Neural progenitor cell (in vitro differentiated cells): Measurements from ENCODE around the gene SIRT7. TPM values are rescaled to one million over a fixed set of nuclear protein-coding genes. Genes with fewer than 3 reads are reported as not detected.

Experiments
- DNase-seq: peaks from one replicate; pipeline ENCODE4 v3.0.0-alpha.2; 2016; ENCODE audit warnings: low spot score
- H2AFZ ChIP-seq: fragments of 200-600 bp; sonication (generic); replicated peaks from 2 replicates; pipeline ENCODE4 v1.6.1; 2016; ENCODE audit warnings: antibody characterized with exemption
- H3F3A ChIP-seq: fragments of 200-600 bp; sonication (generic); 2 replicates; pipeline ENCODE4 v1.6.1; 2016; ENCODE audit warnings: antibody characterized with exemption, low read depth
- H3K27ac ChIP-seq: fragments of 200-600 bp; sonication (generic); 2 replicates; pipeline ENCODE4 v1.5.1; 2016; ENCODE audit warnings: mild to moderate bottlenecking
- H3K27me3 ChIP-seq: fragments of 200-600 bp; sonication (generic); 2 replicates; pipeline ENCODE4 v1.6.1; 2016; ENCODE audit warnings: mild to moderate bottlenecking, moderate library complexity
- H3K36me3 ChIP-seq: fragments of 200-600 bp; sonication (generic); 2 replicates; pipeline ENCODE4 v1.5.1; 2016
- H3K4me1 ChIP-seq: fragments of 200-600 bp; sonication (generic); 2 replicates; pipeline ENCODE4 v1.6.1; 2016; ENCODE audit warnings: mixed run types
- H3K4me2 ChIP-seq: fragments of 200-600 bp; sonication (generic); 2 replicates; pipeline ENCODE4 v1.6.1; 2016
- H3K4me3 ChIP-seq: fragments of 200-600 bp; sonication (generic); 2 replicates; pipeline ENCODE4 v1.5.1; 2016
- H3K79me2 ChIP-seq: fragments of 200-600 bp; sonication (generic); 2 replicates; pipeline ENCODE4 v1.6.1; 2016; ENCODE audit warnings: low read depth
- H3K9ac ChIP-seq: fragments of 200-600 bp; sonication (generic); 2 replicates; pipeline ENCODE4 v1.6.1; 2016
- H3K9me3 ChIP-seq: fragments of 200-600 bp; sonication (generic); 2 replicates; pipeline ENCODE4 v1.5.1; 2016; ENCODE audit warnings: low read depth
- H4K20me1 ChIP-seq: fragments of 200-600 bp; sonication (generic); 2 replicates; pipeline ENCODE4 v1.6.1; 2016; ENCODE audit warnings: low read depth
- H3K27ac Mint-ChIP-seq: 3 replicates; pipeline ENCODE4 v1.8.0; 2021; ENCODE audit warnings: mixed read lengths
- H3K27me3 Mint-ChIP-seq: 2 replicates; pipeline ENCODE4 v1.8.0; 2022; ENCODE audit warnings: low read depth, mild to moderate bottlenecking, inconsistent platforms, moderate library complexity, mixed read lengths; ENCODE audit not compliant: insufficient read depth
- H3K36me3 Mint-ChIP-seq: 3 replicates; pipeline ENCODE4 v1.8.0; 2021; ENCODE audit warnings: mixed read lengths
- H3K4me1 Mint-ChIP-seq: 3 replicates; pipeline ENCODE4 v1.8.0; 2021; ENCODE audit warnings: mixed read lengths
- H3K4me3 Mint-ChIP-seq: 3 replicates; pipeline ENCODE4 v1.8.0; 2021; ENCODE audit warnings: mild to moderate bottlenecking, moderate library complexity, mixed read lengths
- H3K9me3 Mint-ChIP-seq: 3 replicates; pipeline ENCODE4 v1.8.0; 2020; ENCODE audit warnings: mixed read lengths
- CTCF ChIP-seq: fragments of 200-600 bp; sonication (generic); IDR thresholded peaks from 2 replicates; pipeline ENCODE4 v1.5.1; 2017; ENCODE audit warnings: antibody characterized with exemption, mild to moderate bottlenecking
- EZH2 ChIP-seq: fragments of 200-600 bp; sonication (generic); IDR thresholded peaks from 2 replicates; pipeline ENCODE4 v1.6.1; 2017; ENCODE audit warnings: antibody characterized with exemption, mild to moderate bottlenecking, moderate library complexity
- EZH2phosphoT487 ChIP-seq: fragments of 200-600 bp; sonication (generic); IDR thresholded peaks from 2 replicates; pipeline ENCODE4 v1.6.1; 2017; ENCODE audit warnings: antibody characterized with exemption
- total RNA-seq: library from RNA; depleted of rRNA; stranded (reverse); fragments of >200 nt; gene quantifications from 2 replicates; pipeline ENCODE4 v1.2.3, GENCODE V29; 2015; ENCODE audit warnings: low replicate concordance

The SIRT7 gene
- total RNA-seq, 1 donor from 2014 or later, result 5.1 TPM

DNA sequence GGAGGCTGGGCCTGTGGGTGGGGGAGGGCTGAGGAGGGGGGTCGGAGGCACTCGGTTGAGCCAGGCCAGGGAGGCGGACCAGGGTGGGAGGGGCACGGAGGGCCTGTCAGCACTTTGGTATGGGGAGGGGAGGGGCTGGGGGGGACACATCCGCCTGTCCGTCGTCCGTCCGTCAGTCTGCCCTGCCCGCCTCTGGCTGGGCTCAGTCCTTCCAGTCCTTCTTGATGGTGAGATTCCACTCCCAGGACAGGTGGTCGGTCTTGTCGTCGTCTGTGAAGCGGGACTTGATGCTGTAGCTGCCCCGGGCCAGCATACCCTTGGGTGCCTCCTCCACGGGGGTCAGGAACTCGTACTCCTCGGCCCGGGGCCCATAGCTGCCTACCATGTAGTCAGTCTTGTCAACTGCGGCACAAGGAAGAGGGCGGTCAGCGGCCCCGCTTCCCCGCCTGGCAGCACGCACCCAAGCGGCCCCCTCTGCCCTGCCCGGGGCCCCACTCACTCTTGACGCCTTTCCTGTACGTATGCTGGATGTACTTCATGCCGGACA is 49.2 kb downstream of the SIRT7 start:
- no peak overlapping the region for H3K27ac Mint-ChIP-seq

DNA sequence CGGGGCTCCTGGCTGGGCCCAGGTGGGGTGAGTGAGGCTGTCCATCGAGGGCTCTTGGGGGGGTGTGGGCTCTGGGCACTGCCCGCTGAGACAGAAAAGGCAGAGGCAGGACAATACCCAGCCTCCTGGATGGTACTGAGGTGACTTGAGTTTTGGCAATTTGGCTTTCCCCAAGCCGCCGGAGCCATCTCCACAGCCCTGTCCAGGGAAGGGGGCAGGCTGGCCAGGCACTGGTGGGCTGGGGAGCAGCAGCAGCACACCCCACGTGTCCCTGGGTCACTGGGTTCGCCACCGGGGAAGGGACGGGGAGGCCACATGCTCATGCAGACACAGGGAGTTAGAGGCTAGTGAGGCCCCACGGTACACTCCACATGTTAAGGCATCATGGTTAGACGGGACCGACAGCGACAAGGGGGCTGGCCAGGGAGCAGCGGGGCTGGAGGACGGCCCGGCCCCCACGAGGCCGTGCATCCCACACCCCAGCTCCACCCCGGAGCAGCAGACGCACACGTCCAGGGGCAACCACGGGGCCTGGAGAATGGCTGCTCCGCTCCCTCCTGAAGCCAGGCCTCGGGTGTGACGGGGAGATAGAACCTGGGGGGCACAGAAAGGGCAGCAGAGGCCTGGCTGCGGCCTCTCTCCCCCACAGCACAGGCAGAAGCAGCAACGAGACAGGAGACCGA is 49.8 kb downstream of the SIRT7 start:
- Mint-ChIP-seq H3K27ac (no peak overlapping the region), H3K9me3 (no peaks in the 10 kb centered on the region), H3K4me1 (peaks cover 18% of the 10 kb centered on the region), H3K4me3 (no peak overlapping the region), H3K36me3 (peaks cover 3% of the 10 kb centered on the region), H3K27me3 (peaks cover 6% of the 10 kb centered on the region)
- Histone ChIP-seq H3K79me2 (peaks cover 42% of the 10 kb centered on the region), H3K36me3 (no peaks in the 10 kb centered on the region), H3K4me3 (no peak overlapping the region), H3K27me3 (no peaks in the 10 kb centered on the region), H3F3A (peaks cover 57% of the 10 kb centered on the region), H3K9ac (no peak overlapping the region), H3K27ac (peak overlapping the region; percentile 85), H4K20me1 (peaks cover 51% of the 10 kb centered on the region), H3K4me2 (no peak overlapping the region), H2AFZ (no peak overlapping the region), H3K9me3 (no peaks in the 10 kb centered on the region), H3K4me1 (peaks cover 14% of the 10 kb centered on the region)
- TF ChIP-seq EZH2 (no peak), CTCF (no peak), EZH2phosphoT487 (no peak)
- DNase-seq, result no peak

More for the DNA sequence above, 49.2 kb downstream of the SIRT7 start:
- no peak overlapping the region for H3K4me3 ChIP-seq
- H3F3A ChIP-seq, result peaks cover 57% of the 10 kb centered on the region
- Mint-ChIP-seq H3K4me3 (peak overlapping the region; percentile 60), H3K27me3 (peaks cover 6% of the 10 kb centered on the region), H3K36me3 (peaks cover 3% of the 10 kb centered on the region), H3K4me1 (peaks cover 16% of the 10 kb centered on the region), H3K9me3 (no peaks in the 10 kb centered on the region)
- H3K4me1 ChIP-seq, result peaks cover 14% of the 10 kb centered on the region
- H3K36me3 ChIP-seq, result no peaks in the 10 kb centered on the region
- peaks cover 35% of the 10 kb centered on the region for H3K79me2 ChIP-seq
- H3K9ac ChIP-seq, result no peak overlapping the region
- peak overlapping the region; percentile 85 for H3K27ac ChIP-seq
- peaks cover 46% of the 10 kb centered on the region for H4K20me1 ChIP-seq
- peak overlapping the region; percentile 99 for H3K4me2 ChIP-seq
- no peaks in the 10 kb centered on the region for H3K9me3 ChIP-seq
- DNase-seq, result peak; percentile 35
- no peaks in the 10 kb centered on the region for H3K27me3 ChIP-seq
- H2AFZ ChIP-seq, result no peak overlapping the region
- TF ChIP-seq EZH2phosphoT487, result no peak
- TF ChIP-seq CTCF, result no peak
- TF ChIP-seq EZH2, result no peak

GRCh38 chr17:81867170-81867990 is 50.6 kb downstream of the SIRT7 start:
- Mint-ChIP-seq H3K36me3 (peaks cover 6% of the 10 kb centered on the region), H3K9me3 (no peaks in the 10 kb centered on the region), H3K4me1 (peaks cover 17% of the 10 kb centered on the region), H3K27ac (peak overlapping the region; percentile 46), H3K27me3 (peaks cover 6% of the 10 kb centered on the region), H3K4me3 (no peak overlapping the region)
- H3K4me3 ChIP-seq, result no peak overlapping the region
- no peak overlapping the region for H3K4me2 ChIP-seq
- no peaks in the 10 kb centered on the region for H3K9me3 ChIP-seq
- no peaks in the 10 kb centered on the region for H3K27me3 ChIP-seq
- H3K27ac ChIP-seq, result peak overlapping the region; percentile 85
- H3K9ac ChIP-seq, result no peak overlapping the region
- no peak overlapping the region for H2AFZ ChIP-seq
- peaks cover 44% of the 10 kb centered on the region for H3K79me2 ChIP-seq
- peaks cover 58% of the 10 kb centered on the region for H3F3A ChIP-seq
- H3K36me3 ChIP-seq, result no peaks in the 10 kb centered on the region
- peaks cover 52% of the 10 kb centered on the region for H4K20me1 ChIP-seq
- peaks cover 13% of the 10 kb centered on the region for H3K4me1 ChIP-seq
- DNase-seq, result peak; percentile 37
- TF ChIP-seq CTCF, result no peak
- no peak for TF ChIP-seq EZH2phosphoT487
- TF ChIP-seq EZH2, result no peak
